ENCODE data around the gene PALB2. TPM values are rescaled to one million over a fixed set of nuclear protein-coding genes. Genes with fewer than 3 reads are reported as not detected.

Gene PALB2
- total RNA-seq, 3 donors from 2014 or later (not counting 1 experiment from before 2014, with no cell fraction given), result 10.7 to 12.8 (median 10.9) TPM

DNA sequence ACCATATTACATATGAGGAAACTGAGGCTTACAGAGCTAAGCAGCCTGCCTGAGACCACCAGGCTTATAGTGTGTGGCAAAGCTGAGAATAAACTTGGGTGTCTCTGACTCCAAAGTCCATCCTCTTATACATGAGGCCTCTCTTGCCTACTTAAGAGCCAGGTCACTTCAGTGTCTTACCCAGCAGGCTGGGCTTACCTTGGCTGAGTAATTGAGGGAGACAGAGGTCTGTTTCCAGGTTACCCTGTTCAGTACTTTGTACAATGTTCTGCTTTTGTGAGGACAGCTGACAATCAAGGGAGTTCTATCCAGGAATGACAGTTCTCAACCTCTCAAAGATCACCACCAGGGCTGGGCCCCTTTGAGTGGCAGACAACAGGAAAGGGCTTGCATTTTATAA, 59.3 kb downstream of the PALB2 start:
- peaks cover 50% of the 10 kb centered on the region for H3K36me3 ChIP-seq (ENCODE audit: control insufficient read depth, insufficient read depth, low read length)
- no peak overlapping the region for H3K4me3 ChIP-seq (ENCODE audit: low read length)
- H3K27ac ChIP-seq (ENCODE audit: low read length), result no peak overlapping the region
- no peaks in the 10 kb centered on the region for H3K4me1 Mint-ChIP-seq
- TF ChIP-seq CTCF (IDR thresholded peaks at IDR 0.05), result no peak
- H3K27me3 Mint-ChIP-seq (ENCODE audit: low read depth in 2 of 2), result no peaks in the 10 kb centered on the region
- intact Hi-C loops (cut with micrococcal nuclease), result no loop called here
- no peaks in the 10 kb centered on the region for H3K4me1 ChIP-seq (ENCODE audit: control insufficient read depth, insufficient read depth, low read length)
- no peak overlapping the region for H3K4me3 Mint-ChIP-seq
- ATAC-seq (no peak), DNase-seq (no peak)
- no peak overlapping the region for H3K27ac Mint-ChIP-seq
- no peaks in the 10 kb centered on the region for H3K27me3 ChIP-seq (ENCODE audit: control insufficient read depth, insufficient read depth, low read length)
- H3K36me3 Mint-ChIP-seq, result no peaks in the 10 kb centered on the region
- H3K9me3 Mint-ChIP-seq, result no peaks in the 10 kb centered on the region
- H3K9me3 ChIP-seq (ENCODE audit: control insufficient read depth, insufficient read depth, low read length), result no peaks in the 10 kb centered on the region

DNA sequence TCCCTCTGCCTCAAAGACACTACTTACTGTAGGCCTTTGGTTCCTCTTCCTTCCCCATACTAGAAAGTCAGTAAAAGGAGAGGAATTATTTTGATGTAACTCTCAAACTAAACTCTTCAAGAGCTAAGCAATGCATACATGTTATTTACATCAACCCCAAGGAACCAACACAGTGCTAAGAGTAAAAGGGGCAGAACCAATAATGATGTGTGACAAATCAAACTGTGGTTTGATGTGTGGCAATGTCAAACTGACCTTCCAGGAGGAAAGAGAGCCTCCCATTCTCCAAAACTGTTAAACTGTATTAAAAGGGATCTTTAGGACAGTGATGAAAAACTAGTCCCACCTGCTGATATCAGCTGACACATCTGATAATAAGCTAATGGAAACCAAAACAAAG, 60.7 kb downstream of the PALB2 start:
- Mint-ChIP-seq H3K27ac (no peak overlapping the region), H3K36me3 (no peaks in the 10 kb centered on the region), H3K9me3 (no peaks in the 10 kb centered on the region), H3K27me3 (ENCODE audit: low read depth in 2 of 2) (no peaks in the 10 kb centered on the region), H3K4me1 (no peaks in the 10 kb centered on the region), H3K4me3 (no peak overlapping the region)
- Histone ChIP-seq H3K27me3 (ENCODE audit: control insufficient read depth, insufficient read depth, low read length) (no peaks in the 10 kb centered on the region), H3K27ac (ENCODE audit: low read length) (no peak overlapping the region), H3K9me3 (ENCODE audit: control insufficient read depth, insufficient read depth, low read length) (no peaks in the 10 kb centered on the region), H3K4me3 (ENCODE audit: low read length) (no peak overlapping the region), H3K4me1 (ENCODE audit: control insufficient read depth, insufficient read depth, low read length) (no peaks in the 10 kb centered on the region), H3K36me3 (ENCODE audit: control insufficient read depth, insufficient read depth, low read length) (peaks cover 55% of the 10 kb centered on the region)
- intact Hi-C loops (cut with micrococcal nuclease), result no loop called here
- ATAC-seq, result no peak
- no peak for DNase-seq
- no peak for TF ChIP-seq CTCF (IDR thresholded peaks at IDR 0.05)

DNA sequence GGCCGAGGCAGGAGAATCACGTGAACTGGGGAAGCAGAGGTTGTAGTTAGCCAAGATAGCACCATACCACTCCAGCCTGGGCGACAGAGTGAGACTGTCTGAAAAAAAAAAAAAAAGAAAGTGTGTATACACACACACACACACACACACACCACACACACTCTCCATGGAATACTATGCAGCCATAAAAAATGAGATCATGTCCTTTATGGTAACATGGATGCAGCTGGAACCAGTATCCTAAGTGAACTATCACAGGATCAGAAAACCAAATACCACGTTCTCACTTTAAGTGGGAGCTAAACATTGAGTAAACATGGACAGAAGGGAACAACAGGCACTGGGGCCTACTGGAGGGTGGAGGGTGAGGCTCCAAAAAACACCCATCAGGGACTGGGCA, 61.7 kb downstream of the PALB2 start:
- H3K4me3 Mint-ChIP-seq, result no peak overlapping the region
- H3K4me1 ChIP-seq (ENCODE audit: control insufficient read depth, insufficient read depth, low read length), result no peaks in the 10 kb centered on the region
- WGBS (ENCODE audit: insufficient coverage), result 100% methylated on average over 2 of the region's 4 CpGs
- peaks cover 49% of the 10 kb centered on the region for H3K36me3 ChIP-seq (ENCODE audit: control insufficient read depth, insufficient read depth, low read length)
- H3K27ac Mint-ChIP-seq, result no peak overlapping the region
- no peaks in the 10 kb centered on the region for H3K4me1 Mint-ChIP-seq
- no peaks in the 10 kb centered on the region for H3K9me3 ChIP-seq (ENCODE audit: control insufficient read depth, insufficient read depth, low read length)
- no peaks in the 10 kb centered on the region for H3K27me3 ChIP-seq (ENCODE audit: control insufficient read depth, insufficient read depth, low read length)
- H3K9me3 Mint-ChIP-seq, result no peaks in the 10 kb centered on the region
- H3K27me3 Mint-ChIP-seq (ENCODE audit: low read depth in 2 of 2), result no peaks in the 10 kb centered on the region
- no peaks in the 10 kb centered on the region for H3K36me3 Mint-ChIP-seq
- intact Hi-C loops (cut with micrococcal nuclease), result no loop called here
- DNase-seq (no peak), ATAC-seq (no peak)
- no peak for TF ChIP-seq CTCF (IDR thresholded peaks at IDR 0.05)
- no peak overlapping the region for H3K27ac ChIP-seq (ENCODE audit: low read length)
- no peak overlapping the region for H3K4me3 ChIP-seq (ENCODE audit: low read length)

DNA sequence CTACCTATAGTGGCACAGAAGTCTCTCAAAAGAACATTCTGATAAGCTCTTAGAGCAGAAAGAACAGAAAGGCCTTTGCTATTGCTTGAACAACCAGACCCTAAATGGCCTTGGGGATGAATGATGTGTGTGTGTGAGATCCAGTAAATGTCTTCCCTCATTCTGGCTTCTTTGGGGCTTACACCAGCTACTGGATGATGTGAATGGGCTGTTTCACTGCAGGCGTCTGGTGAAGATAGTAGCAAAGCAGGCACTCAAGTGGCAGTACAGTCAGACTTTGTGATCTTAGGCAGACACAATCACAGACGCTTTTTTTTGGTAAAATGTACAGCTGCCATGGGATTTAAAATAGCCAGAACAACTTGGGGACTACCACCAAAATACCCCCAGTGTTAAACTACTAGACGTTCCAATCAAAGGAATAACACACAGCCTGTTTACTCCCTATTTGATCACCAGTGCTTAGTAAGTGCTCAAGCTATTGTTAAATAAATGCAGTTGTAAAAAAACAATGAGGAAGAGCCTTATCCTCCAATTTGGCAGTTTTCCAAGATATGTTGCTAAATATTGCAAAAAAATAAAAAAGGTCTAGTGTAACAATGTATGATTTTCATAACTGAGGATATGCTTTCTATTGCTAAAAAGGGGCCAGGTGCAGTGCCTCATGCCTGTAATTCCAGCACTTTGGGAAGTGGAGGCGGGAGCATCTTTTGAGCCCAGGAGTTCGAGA, 62.8 kb downstream of the PALB2 start:
- Histone ChIP-seq H3K27ac (ENCODE audit: low read length) (no peak overlapping the region), H3K36me3 (ENCODE audit: control insufficient read depth, insufficient read depth, low read length) (peaks cover 52% of the 10 kb centered on the region), H3K27me3 (ENCODE audit: control insufficient read depth, insufficient read depth, low read length) (no peaks in the 10 kb centered on the region), H3K4me3 (ENCODE audit: low read length) (no peak overlapping the region), H3K9me3 (ENCODE audit: control insufficient read depth, insufficient read depth, low read length) (no peaks in the 10 kb centered on the region), H3K4me1 (ENCODE audit: control insufficient read depth, insufficient read depth, low read length) (no peaks in the 10 kb centered on the region)
- Mint-ChIP-seq H3K27ac (no peak overlapping the region), H3K27me3 (ENCODE audit: low read depth in 2 of 2) (no peaks in the 10 kb centered on the region), H3K4me1 (no peaks in the 10 kb centered on the region), H3K4me3 (no peak overlapping the region), H3K9me3 (no peaks in the 10 kb centered on the region), H3K36me3 (no peaks in the 10 kb centered on the region)
- no peak for ATAC-seq
- WGBS (ENCODE audit: insufficient coverage), result 95% methylated on average over 3 of the region's 5 CpGs
- DNase-seq, result no peak
- intact Hi-C loops (cut with micrococcal nuclease), result no loop called here
- TF ChIP-seq CTCF (IDR thresholded peaks at IDR 0.05), result no peak

All from natural killer cell (primary cell).